GM19372 (cell line): ENCODE results near the gene TEX51.

Experiments used
- ATAC-seq: cut with Tn5 transposase; IDR thresholded peaks from one replicate; pipeline ENCODE4 v1.9.1; 2021; ENCODE audit warnings: mild to moderate bottlenecking, low read depth, moderate library complexity; ENCODE audit not compliant: unreplicated experiment

The TEX51 gene

GRCh38 chr2:126890551-126891450 lies 7.9 kb upstream of the TEX51 start:
- no peak for ATAC-seq

DNA sequence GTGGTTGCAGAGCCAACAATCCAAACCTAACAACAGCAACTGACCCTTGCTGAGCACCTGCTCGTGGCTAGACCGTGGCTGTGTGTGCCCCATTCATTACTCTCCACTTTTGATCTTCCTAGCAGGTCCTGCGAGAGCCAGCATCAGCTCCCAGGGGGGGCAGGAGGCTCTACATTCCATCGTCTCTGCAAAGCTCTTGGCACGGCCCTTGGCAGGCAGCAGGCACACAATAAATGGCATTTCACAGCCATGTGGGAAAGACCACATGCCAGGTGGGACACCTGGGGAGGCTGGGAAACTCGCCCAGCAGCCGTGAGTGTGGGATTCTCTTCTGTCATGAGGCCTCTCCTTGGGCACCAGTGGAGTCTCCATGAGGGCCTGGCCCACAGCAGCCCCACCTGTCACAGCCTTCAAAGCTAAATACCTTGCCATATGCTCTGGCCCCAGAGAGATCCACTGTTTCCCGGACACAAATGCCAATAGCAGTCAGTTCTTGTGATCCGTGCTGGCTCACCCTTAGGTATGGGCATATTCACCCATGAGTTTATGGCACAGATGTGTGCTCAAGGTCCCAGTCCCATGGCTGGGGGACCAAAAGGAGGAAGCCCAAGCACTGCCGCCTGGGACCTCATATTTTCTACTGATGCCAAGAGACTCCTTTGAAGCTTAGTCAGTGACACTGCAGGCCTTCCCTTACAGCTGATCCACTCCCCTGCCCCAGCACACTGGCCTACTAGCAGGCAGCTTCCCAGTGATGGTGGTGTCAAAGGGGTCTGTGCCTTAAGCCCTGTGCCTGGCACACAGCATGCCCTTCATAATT lies 6.8 kb upstream of the TEX51 start:
- ATAC-seq: no peak

DNA sequence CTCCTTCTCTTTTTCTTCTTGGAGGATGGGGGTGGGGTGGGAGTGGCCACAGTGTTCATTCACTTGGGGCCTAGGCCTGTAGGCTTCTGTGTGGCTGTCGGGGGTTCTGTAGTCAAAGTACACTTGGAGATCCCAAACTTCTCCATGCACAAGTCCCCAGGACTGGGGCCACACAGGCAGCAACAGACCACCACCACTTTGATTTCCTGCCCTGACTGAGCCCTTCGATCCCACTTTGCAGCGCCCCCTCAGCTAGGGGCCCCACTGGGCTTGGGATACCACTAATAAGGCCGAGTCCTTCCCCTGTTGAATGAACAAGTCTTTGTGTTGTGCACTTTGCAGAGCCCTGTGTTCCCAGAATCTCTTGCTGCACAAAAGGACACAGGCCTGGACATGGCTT lies 5.5 kb upstream of the TEX51 start:
- ATAC-seq: no peak

- ATAC-seq: no peak
Measured at GRCh38 chr2:126893606-126894005, 5.1 kb upstream of the TEX51 start.

DNA sequence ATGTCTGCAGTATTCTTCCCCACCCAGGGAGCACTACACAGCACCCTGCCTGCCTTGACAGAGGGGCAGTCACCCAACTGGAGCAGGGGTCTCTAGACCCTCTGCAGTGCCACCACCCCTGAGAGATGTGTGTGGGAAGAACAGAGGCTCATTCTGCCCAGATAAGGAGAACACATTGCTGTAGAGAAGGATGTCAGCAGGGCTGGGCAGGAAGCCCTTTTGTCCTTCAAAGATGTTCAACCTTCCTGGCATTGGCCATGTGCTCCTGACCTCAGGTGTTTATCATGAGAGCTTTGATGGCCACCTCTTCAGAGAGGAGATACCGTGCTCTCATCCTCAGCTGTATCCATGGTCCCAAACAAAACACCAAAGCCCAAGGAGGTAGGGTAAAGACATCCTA lies 4.6 kb upstream of the TEX51 start:
- ATAC-seq: no peak

DNA sequence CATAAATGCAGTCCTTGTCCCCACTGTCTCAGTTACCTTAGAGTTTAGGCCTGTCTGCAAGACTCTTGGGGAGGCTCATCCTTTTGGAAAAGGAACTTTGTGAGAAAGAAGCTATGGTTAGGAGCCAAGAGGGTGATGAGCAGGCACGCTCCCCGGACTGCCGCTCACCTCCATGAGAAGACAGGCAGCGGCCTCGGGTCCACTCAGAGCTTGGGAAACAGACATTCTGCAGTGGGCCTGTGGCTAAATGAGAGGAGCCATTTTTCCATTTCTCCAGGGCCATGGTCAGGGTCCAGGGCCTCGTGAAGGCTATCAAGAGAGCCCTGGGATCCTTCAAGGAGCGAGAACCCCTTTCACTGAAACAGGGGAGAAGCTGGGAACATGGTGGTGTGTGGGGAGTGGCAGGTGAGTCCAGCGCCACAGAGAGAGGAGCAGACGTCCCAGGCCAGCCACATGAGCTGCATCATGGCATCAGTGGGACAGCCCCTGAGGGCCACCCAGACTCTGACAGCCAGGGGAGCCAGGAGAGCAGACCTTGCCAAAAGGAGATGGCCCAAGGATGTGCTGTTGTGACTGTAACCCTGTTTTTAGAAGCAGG lies 4.0 kb upstream of the TEX51 start:
- no peak for ATAC-seq

- ATAC-seq: no peak
Measured at GRCh38 chr2:126895336-126895735, 3.4 kb upstream of the TEX51 start.

DNA sequence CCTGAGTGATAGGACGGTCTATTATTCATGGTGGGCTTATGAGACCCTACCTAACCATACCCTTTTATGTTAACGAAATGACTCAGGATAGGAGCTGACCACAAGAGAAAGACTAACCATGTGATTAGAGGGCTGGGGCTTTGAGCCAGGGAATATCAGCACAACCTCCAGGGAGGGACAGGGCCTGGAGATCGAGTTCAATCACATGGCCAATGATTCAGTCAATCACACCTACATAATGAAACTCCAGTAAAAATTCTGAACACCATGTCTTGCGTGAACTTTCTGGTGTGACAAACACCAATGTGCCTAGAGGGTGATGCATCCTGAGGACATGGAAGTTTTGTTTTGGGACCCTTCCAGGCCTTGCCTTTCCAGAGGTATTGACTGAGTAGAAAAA lies 2.2 kb upstream of the TEX51 start:
- no peak for ATAC-seq

DNA sequence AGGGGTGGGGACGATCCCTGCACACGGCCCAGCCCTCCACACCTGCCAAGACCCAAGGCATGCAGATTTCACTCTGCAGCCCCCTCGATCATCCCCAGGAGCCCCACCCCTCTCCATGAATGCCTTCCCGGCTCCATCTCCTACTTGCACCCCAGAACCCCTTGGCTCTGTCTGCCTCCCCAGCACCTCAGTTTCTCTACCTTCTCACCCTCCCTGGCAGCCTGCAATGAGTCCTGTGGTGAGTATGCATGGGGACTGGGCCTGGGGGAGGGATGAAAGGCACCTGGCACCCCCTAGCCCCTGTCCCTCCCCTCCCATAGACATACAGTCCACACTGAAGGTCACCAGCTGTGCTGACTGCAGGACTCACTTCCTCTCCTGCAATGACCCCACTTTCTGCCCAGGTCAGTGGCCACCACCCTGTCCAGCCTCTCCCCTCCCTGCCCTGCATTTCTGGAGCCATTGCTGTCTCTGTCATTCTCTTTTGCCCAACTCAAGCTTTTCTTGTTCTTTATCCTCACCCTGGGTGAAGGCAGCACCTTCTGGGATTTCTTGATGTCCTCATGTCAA lies 1.0 kb downstream of the TEX51 start:
- ATAC-seq: no peak

DNA sequence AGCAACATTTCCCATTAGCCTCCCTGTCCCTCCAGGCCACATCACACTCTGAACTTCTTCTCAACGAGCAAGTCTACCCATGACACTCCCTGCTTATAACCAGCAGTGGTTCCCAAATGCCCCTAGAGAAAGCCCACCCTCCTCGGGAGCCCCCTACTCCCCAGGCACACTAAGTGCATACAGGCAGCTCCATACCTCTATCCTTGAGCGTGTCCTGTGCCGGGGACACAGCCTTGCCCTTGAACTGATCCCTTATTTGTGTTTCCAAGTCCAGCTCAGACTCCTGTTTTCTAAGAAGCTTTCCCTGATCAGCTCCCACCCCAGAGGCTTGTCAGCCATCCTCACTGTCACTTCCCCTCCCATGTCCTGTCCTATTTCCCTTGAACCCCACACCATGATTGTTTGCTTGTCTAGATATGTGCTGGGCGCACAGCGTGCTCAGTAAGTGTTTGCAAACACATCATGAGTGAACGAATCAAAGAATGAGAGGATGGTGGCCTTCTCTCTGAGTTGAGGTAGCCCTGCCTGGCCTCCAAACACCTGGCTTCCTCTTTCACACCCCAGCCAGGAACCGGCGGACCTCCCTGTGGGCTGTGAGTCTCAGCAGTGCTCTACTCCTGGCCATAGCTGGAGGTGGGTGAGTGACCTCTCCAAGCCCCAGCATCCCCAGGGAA lies 2.1 kb downstream of the TEX51 start:
- no peak for ATAC-seq

- ATAC-seq: no peak
Measured at GRCh38 chr2:126901459-126901858, 2.8 kb downstream of the TEX51 start.

GRCh38 chr2:126902152-126902835 lies 3.6 kb downstream of the TEX51 start:
- ATAC-seq: no peak

DNA sequence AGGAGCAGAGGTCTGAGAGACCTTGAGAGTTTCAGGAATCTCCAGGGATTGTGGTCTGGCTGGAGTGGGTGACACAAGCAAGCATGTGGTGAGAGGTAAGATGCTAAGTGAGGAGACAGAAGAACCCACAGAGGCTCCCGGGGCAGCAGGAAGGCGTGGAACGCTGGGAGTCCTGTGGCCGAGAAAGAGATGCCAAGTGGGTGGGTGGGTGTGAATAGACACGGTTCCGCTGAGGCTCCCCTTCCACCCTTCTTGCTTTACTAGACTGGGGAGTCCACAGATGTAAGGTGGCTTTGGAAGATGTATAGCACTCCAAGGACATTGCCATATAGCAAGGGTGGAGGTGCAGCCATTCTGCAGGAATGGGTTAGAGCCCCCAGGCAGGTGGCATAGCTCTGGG lies 4.2 kb downstream of the TEX51 start:
- no peak for ATAC-seq

GRCh38 chr2:126905991-126906390 lies 7.3 kb downstream of the TEX51 start:
- ATAC-seq: no peak

GRCh38 chr2:126906781-126907180 lies 8.1 kb downstream of the TEX51 start:
- ATAC-seq: no peak

- ATAC-seq: no peak
Measured at GRCh38 chr2:126907671-126908070, 9.0 kb downstream of the TEX51 start.

DNA sequence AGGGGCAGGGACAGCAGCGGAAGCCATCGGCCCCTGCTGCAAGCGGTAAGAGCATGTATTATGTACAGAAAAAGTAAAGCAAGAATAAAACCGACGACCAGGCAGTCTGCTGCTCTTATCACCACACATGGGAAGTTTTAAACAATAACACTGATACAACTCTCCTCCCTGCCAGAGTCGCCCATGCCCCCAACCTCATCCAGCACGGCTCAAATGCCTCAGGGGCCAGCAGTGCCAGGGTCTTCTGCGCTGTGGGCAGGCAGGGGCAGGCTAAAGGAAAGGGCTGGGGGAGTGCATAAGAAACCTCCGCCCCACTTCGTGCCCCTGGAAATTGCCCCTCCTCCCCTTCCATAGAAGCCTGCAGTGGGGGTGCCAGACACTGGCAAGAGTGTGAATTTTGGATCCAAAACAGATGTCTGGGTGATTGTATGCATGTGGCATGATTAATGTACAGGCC lies 10.1 kb downstream of the TEX51 start:
- ATAC-seq: no peak

- ATAC-seq: no peak
Measured at GRCh38 chr2:126909366-126909765, 10.7 kb downstream of the TEX51 start.

GRCh38 chr2:126909781-126910180 lies 11.1 kb downstream of the TEX51 start:
- ATAC-seq: no peak

DNA sequence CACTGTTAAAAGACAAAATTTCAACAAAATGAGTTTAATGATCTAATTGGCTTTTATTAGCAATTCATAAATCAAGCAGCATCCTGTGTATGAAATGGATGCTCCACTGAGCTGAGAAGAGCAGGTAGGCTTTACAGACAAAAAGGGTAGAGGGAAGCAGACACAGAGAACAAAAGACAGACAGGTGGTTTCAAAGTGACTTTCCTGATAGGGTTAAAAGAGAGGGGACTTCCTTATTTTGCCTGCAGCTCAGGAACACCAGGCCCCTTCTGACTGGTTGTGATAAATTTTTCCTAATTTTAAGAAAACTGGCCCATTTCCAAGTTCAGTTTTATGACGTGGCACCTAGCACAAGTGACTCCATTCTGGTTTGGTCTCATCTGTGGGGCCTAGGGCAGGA lies 11.9 kb downstream of the TEX51 start:
- ATAC-seq: no peak
